ENCODE measurements around the gene PARVB. TPM values are rescaled to one million over a fixed set of nuclear protein-coding genes. Genes with fewer than 3 reads are reported as not detected.

The PARVB gene
- total and polyA plus RNA-seq, 9 donors: 12.3 to 62.9 (median 39.1) TPM

DNA sequence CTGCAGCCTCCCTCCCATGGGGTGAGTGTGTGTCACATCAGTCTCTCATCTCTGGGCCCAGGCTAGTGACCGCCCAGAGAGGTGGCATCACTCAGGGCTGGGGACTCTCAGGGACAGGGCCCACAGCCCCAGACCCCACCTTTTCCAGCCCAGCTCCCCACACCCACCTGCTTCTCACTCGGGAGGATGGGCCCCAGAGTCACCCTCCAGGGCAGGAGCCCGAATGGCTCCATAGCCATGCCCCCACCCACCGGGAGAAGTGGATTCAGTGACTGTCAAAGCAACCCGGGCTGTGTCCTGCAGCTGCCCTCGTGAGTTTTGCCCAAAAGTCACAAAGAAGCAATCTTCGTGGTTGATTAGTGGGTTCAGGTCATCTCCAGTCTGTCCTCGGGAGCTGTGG lies 182.6 kb downstream of the PARVB start:
- Histone ChIP-seq H3K4me3 (no peak overlapping the region), H3K27ac (no peak overlapping the region), H3K9me3 (no peaks in the 10 kb centered on the region), H3K36me3 (no peaks in the 10 kb centered on the region), H3K4me1 (ENCODE audit: insufficient read depth) (no peaks in the 10 kb centered on the region), H3K27me3 (no peaks in the 10 kb centered on the region)
- peak in 1 of 5 donors; percentile 2 for DNase-seq
- intact Hi-C loops (cut with DNase I): no loop called here
- WGBS, 3 donors: 86 to 95% (median 92%) methylated on average over 8 of the region's 8 CpGs
- TF ChIP-seq EP300 (IDR thresholded peaks at IDR 0.05) (no peak), POLR2A (IDR thresholded peaks at IDR 0.05) (no peak)
- TF ChIP-seq, protein P1, sequence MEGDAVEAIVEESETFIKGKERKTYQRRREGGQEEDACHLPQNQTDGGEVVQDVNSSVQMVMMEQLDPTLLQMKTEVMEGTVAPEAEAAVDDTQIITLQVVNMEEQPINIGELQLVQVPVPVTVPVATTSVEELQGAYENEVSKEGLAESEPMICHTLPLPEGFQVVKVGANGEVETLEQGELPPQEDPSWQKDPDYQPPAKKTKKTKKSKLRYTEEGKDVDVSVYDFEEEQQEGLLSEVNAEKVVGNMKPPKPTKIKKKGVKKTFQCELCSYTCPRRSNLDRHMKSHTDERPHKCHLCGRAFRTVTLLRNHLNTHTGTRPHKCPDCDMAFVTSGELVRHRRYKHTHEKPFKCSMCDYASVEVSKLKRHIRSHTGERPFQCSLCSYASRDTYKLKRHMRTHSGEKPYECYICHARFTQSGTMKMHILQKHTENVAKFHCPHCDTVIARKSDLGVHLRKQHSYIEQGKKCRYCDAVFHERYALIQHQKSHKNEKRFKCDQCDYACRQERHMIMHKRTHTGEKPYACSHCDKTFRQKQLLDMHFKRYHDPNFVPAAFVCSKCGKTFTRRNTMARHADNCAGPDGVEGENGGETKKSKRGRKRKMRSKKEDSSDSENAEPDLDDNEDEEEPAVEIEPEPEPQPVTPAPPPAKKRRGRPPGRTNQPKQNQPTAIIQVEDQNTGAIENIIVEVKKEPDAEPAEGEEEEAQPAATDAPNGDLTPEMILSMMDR (IDR thresholded peaks at IDR 0.05): no peak

DNA sequence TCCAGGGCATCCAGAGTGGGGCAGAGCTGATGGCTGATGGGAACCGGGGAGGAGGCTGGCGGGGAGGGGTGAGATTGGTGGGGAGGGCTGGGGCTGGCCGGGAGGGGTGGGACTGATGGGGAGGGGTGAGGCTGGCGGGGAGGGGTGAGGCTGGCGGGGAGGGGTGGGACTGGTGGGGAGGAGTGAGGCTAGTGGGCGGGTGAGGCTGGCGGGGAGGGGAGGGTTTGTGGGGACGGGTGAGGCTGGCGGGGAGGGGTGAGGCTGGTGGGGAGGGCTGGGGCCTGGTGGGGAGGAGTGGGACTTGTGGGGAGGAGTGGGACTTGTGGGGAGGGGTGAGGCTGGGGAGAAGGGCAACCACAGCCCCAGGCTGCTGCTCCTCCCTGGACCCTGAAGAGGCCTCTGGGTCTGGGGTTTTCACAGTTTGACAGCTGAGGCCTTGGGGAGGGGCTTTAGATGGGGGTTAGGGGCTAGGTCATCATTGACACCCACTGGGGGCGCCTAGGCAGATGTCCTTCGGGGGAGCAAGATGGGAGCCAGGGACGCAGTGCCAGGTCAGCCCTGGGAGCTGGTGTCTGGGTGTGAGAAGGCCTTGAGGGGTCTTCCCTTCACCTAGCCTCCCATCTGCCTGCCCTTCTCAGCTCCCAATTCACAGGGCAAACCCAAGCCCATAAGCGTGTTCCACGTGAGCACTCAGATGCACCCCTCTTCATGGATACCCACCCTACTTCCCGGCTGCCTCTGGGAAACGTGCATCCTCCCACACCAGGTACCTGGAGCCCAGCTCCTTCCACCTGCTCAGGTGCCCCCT lies 183.3 kb downstream of the PARVB start:
- peak in 1 of 5 donors; percentile 6 for DNase-seq
- no peaks in the 10 kb centered on the region for H3K4me1 ChIP-seq (ENCODE audit: insufficient read depth)
- H3K27ac ChIP-seq: no peak overlapping the region
- no peaks in the 10 kb centered on the region for H3K36me3 ChIP-seq
- no peak for TF ChIP-seq POLR2A (IDR thresholded peaks at IDR 0.05)
- TF ChIP-seq, protein P1 (IDR thresholded peaks at IDR 0.05): no peak
- TF ChIP-seq EP300 (IDR thresholded peaks at IDR 0.05): no peak
- H3K27me3 ChIP-seq: no peaks in the 10 kb centered on the region
- H3K4me3 ChIP-seq: no peak overlapping the region
- 81 to 90% (median 83%) methylated on average over 16 of the region's 16 CpGs for WGBS, 3 donors
- intact Hi-C loops (cut with DNase I): no loop called here
- no peaks in the 10 kb centered on the region for H3K9me3 ChIP-seq

DNA sequence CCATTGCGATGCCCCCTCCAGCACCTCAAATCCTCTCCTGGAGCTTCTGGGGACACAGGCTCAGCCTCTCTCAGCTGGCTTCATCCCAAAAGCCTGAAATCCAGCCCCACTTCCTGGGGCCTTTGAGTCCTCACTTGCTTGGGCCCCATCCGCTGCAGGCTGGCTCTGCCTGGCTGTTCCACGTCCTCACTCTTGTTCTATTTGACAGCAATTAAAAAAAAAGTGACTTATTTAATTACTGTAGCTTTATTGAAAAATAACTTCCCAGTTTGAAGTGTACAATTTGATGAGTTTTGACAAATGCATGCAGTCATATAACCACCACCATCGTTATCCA lies 183.8 kb downstream of the PARVB start:
- H3K27me3 ChIP-seq: no peaks in the 10 kb centered on the region
- intact Hi-C loops (cut with DNase I): no loop called here
- no peaks in the 10 kb centered on the region for H3K36me3 ChIP-seq
- no peak overlapping the region for H3K27ac ChIP-seq
- no peak for TF ChIP-seq POLR2A (IDR thresholded peaks at IDR 0.05)
- TF ChIP-seq, protein P1 (IDR thresholded peaks at IDR 0.05): no peak
- WGBS, 3 donors: 86 to 90% (median 88%) methylated on average over 4 of the region's 4 CpGs
- H3K4me3 ChIP-seq: no peak overlapping the region
- no peaks in the 10 kb centered on the region for H3K9me3 ChIP-seq
- H3K4me1 ChIP-seq (ENCODE audit: insufficient read depth): no peaks in the 10 kb centered on the region
- DNase-seq: no peak

DNA sequence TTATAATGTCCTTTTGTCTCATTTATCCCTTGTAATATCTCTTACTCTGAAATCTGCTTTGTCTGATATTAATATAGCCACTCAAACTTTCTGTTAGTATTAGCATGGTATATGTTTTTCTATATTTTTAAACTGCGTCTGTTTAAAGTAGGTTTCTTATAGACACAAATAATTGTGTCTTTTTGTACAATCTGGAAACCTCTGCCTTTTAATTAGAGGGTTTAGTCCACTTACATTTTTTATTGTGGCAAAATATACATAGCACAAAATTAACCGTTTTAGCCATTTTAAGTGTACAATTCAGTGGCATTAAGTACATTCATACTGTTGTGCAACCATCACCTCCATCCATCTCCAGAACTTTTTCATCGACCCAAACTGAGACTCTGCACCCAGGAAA lies 185.2 kb downstream of the PARVB start:
- Histone ChIP-seq H3K4me3 (no peak overlapping the region), H3K27me3 (no peaks in the 10 kb centered on the region), H3K9me3 (no peaks in the 10 kb centered on the region), H3K4me1 (ENCODE audit: insufficient read depth) (no peaks in the 10 kb centered on the region), H3K36me3 (no peaks in the 10 kb centered on the region), H3K27ac (no peak overlapping the region)
- TF ChIP-seq POLR2A (IDR thresholded peaks at IDR 0.05) (no peak), EP300 (IDR thresholded peaks at IDR 0.05) (no peak)
- TF ChIP-seq, protein P1 (IDR thresholded peaks at IDR 0.05): no peak
- DNase-seq: no peak
- intact Hi-C loops (cut with DNase I): no loop called here
- WGBS, 3 donors: 88 to 93% (median 91%) methylated on average over 3 of the region's 3 CpGs
